ENCODE data around the gene BRD2. TPM values are rescaled to one million over a fixed set of nuclear protein-coding genes. Genes with fewer than 3 reads are reported as not detected.

Gene BRD2
- total and polyA plus RNA-seq, 9 of the 15 experiments (the other 6 are each of a cell fraction or from before 2014, with no cell fraction given), result 19.0 to 252 (median 181) TPM

DNA sequence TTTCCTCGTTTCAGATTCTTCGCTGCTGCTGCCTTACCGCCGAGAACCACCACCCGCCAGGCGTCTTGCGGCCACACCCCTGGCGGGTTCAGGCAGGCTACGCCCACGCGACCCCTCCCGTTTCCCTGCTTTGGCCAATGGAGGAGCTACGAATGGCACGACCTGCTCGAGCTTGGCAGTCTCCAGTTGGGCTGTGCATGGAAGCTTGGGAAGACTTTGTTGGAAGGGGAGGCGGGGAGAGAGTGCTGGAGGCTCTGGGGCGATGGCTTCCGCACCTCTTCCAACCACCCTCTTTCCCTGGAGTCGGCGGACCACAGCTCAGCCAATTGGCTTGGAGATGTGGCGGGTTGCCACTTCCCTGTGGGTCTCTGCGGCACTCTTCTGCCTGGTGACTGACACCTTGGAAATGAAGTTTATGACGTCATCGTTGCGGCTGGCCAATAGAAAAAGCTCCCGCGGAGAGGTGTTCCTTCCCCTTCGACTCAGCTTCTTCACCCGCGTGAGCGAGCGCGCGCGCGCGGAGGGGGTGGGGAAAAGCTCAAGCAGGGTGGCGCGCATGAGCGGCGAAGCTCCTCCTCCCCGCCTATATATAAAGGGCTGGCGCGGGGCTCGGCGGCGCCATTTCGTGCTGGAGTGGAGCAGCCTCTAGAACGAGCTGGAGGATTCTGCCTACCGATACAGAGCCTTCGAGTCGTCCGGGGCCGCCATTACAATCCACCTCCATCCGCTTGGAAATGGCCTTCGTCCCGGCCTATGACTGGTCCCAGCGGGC, 3.4 kb downstream of the BRD2 start (continued):
- TF ChIP-seq, protein P1, sequence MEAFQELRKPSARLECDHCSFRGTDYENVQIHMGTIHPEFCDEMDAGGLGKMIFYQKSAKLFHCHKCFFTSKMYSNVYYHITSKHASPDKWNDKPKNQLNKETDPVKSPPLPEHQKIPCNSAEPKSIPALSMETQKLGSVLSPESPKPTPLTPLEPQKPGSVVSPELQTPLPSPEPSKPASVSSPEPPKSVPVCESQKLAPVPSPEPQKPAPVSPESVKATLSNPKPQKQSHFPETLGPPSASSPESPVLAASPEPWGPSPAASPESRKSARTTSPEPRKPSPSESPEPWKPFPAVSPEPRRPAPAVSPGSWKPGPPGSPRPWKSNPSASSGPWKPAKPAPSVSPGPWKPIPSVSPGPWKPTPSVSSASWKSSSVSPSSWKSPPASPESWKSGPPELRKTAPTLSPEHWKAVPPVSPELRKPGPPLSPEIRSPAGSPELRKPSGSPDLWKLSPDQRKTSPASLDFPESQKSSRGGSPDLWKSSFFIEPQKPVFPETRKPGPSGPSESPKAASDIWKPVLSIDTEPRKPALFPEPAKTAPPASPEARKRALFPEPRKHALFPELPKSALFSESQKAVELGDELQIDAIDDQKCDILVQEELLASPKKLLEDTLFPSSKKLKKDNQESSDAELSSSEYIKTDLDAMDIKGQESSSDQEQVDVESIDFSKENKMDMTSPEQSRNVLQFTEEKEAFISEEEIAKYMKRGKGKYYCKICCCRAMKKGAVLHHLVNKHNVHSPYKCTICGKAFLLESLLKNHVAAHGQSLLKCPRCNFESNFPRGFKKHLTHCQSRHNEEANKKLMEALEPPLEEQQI (IDR thresholded peaks at IDR 0.05), result no peak
- TF ChIP-seq ZZZ3 (IDR thresholded peaks at IDR 0.05) (no peak), SREBF1 (IDR thresholded peaks at IDR 0.05; ENCODE audit: borderline replicate concordance, low read depth, low read length) (no peak), CXXC5 (CRISPR knock-in tag; IDR thresholded peaks at IDR 0.05) (peak; percentile 73), ZBTB1 (CRISPR knock-in tag; IDR thresholded peaks at IDR 0.05; ENCODE audit: borderline replicate concordance, low read depth) (no peak; the same call in 1 of the 2 replicates), ZNF140 (CRISPR knock-in tag; IDR thresholded peaks at IDR 0.05) (no peak), ATF7 (IDR thresholded peaks at IDR 0.05) (peak; percentile 100), E2F3 (CRISPR knock-in tag; IDR thresholded peaks at IDR 0.05) (peak; percentile 86; the same call in 1 of the 2 replicates), RFX7 (CRISPR knock-in tag; IDR thresholded peaks at IDR 0.05) (peak; percentile 79; the same call in 1 of the 2 replicates), ZNF507 (tag; conservative IDR thresholded peaks at IDR 0.05) (no peak), HNRNPL (IDR thresholded peaks at IDR 0.05; ENCODE audit: low read depth, low read length) (0 out of 2 replicates have a peak, but pooled peaks have one; percentile 67)
- TF ChIP-seq, protein P2, sequence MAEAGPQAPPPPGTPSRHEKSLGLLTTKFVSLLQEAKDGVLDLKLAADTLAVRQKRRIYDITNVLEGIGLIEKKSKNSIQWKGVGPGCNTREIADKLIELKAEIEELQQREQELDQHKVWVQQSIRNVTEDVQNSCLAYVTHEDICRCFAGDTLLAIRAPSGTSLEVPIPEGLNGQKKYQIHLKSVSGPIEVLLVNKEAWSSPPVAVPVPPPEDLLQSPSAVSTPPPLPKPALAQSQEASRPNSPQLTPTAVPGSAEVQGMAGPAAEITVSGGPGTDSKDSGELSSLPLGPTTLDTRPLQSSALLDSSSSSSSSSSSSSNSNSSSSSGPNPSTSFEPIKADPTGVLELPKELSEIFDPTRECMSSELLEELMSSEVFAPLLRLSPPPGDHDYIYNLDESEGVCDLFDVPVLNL (CRISPR knock-in tag; IDR thresholded peaks at IDR 0.05; ENCODE audit: low read depth), result peak; percentile 81; the same call in 1 of the 2 replicates
- TF ChIP-seq, protein P3, sequence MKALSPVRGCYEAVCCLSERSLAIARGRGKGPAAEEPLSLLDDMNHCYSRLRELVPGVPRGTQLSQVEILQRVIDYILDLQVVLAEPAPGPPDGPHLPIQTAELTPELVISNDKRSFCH (CRISPR knock-in tag; IDR thresholded peaks at IDR 0.05), result no peak
- TF ChIP-seq, protein P3 (tag; IDR thresholded peaks at IDR 0.05), result peak; percentile 74; the same call in 1 of the 2 replicates
- TF ChIP-seq, protein P4, sequence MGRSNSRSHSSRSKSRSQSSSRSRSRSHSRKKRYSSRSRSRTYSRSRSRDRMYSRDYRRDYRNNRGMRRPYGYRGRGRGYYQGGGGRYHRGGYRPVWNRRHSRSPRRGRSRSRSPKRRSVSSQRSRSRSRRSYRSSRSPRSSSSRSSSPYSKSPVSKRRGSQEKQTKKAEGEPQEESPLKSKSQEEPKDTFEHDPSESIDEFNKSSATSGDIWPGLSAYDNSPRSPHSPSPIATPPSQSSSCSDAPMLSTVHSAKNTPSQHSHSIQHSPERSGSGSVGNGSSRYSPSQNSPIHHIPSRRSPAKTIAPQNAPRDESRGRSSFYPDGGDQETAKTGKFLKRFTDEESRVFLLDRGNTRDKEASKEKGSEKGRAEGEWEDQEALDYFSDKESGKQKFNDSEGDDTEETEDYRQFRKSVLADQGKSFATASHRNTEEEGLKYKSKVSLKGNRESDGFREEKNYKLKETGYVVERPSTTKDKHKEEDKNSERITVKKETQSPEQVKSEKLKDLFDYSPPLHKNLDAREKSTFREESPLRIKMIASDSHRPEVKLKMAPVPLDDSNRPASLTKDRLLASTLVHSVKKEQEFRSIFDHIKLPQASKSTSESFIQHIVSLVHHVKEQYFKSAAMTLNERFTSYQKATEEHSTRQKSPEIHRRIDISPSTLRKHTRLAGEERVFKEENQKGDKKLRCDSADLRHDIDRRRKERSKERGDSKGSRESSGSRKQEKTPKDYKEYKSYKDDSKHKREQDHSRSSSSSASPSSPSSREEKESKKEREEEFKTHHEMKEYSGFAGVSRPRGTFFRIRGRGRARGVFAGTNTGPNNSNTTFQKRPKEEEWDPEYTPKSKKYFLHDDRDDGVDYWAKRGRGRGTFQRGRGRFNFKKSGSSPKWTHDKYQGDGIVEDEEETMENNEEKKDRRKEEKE (IDR thresholded peaks at IDR 0.05; ENCODE audit: borderline replicate concordance in 1 of 2, control insufficient read depth in 1 of 2, low read depth in 2 of 2, low read length in 1 of 2), result no peak; a peak in 1 of 4 replicates
- TF ChIP-seq, protein P5, sequence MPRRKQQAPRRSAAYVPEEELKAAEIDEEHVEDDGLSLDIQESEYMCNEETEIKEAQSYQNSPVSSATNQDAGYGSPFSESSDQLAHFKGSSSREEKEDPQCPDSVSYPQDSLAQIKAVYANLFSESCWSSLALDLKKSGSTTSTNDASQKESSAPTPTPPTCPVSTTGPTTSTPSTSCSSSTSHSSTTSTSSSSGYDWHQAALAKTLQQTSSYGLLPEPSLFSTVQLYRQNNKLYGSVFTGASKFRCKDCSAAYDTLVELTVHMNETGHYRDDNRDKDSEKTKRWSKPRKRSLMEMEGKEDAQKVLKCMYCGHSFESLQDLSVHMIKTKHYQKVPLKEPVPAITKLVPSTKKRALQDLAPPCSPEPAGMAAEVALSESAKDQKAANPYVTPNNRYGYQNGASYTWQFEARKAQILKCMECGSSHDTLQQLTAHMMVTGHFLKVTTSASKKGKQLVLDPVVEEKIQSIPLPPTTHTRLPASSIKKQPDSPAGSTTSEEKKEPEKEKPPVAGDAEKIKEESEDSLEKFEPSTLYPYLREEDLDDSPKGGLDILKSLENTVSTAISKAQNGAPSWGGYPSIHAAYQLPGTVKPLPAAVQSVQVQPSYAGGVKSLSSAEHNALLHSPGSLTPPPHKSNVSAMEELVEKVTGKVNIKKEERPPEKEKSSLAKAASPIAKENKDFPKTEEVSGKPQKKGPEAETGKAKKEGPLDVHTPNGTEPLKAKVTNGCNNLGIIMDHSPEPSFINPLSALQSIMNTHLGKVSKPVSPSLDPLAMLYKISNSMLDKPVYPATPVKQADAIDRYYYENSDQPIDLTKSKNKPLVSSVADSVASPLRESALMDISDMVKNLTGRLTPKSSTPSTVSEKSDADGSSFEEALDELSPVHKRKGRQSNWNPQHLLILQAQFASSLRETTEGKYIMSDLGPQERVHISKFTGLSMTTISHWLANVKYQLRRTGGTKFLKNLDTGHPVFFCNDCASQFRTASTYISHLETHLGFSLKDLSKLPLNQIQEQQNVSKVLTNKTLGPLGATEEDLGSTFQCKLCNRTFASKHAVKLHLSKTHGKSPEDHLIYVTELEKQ (CRISPR knock-in tag; IDR thresholded peaks at IDR 0.05), result no peak

Measured in K562 (cell line).